Gastroesophageal sphincter (tissue), 4 donors: Measurements from ENCODE around the gene PLPP3. TPM values are rescaled to one million over a fixed set of nuclear protein-coding genes. Genes with fewer than 3 reads are reported as not detected.

ENCODE experiments used
- ATAC-seq: fragments of 150-250 bp; one replicate; pipeline ENCODE4 v1.9.1; 2016; ENCODE audit warnings: mild to moderate bottlenecking, moderate library complexity
- H3K27ac ChIP-seq, 4 donors: fragments of 200-600 bp; sonication (generic) in 3 of 4; 1 replicate in 3 of 4; 2 replicates in 1 of 4; pipeline ENCODE4 v1.5.1; 2016 to 2019
- H3K27me3 ChIP-seq: fragments of 200-600 bp; sonication (generic); one replicate; pipeline ENCODE4 v1.5.1; 2019
- H3K36me3 ChIP-seq, 2 donors: fragments of 200-600 bp; sonication (generic); one replicate each; pipeline ENCODE4 v1.5.1; 2019; ENCODE audit warnings: control low read depth in 1 of 2
- H3K4me1 ChIP-seq, 3 donors: fragments of 200-600 bp; sonication (generic); 1 replicate in 2 of 3; 2 replicates in 1 of 3; pipeline ENCODE4 v1.5.1; 2016 to 2019; ENCODE audit warnings: control low read depth in 2 of 3
- H3K4me3 ChIP-seq, 2 donors: fragments of 200-600 bp; sonication (generic); one replicate each; pipeline ENCODE4 v1.5.1; 2019; ENCODE audit warnings: mild to moderate bottlenecking in 1 of 2, moderate library complexity in 1 of 2
- H3K9me3 ChIP-seq, 3 donors: fragments of 200-600 bp; sonication (generic); one replicate each; pipeline ENCODE4 v1.5.1; 2017 to 2019; ENCODE audit warnings: control low read depth in 2 of 3
- EP300 ChIP-seq: sonication (generic); formaldehyde crosslinking; IDR thresholded peaks from one replicate; pipeline ENCODE4 v1.6.1; 2017; ENCODE audit warnings: antibody characterized with exemption, mild to moderate bottlenecking
- POLR2A ChIP-seq, 2 donors: fragments of 450-650 bp; IDR thresholded peaks; one replicate each; pipeline ENCODE4 v1.6.1; 2017; ENCODE audit warnings: antibody characterized with exemption in 2 of 2, mild to moderate bottlenecking in 2 of 2, moderate library complexity in 1 of 2
- POLR2AphosphoS5 ChIP-seq: sonication (generic); formaldehyde crosslinking; IDR thresholded peaks from one replicate; pipeline ENCODE4 v1.6.1; 2017; ENCODE audit warnings: antibody characterized with exemption
- whole genome bisulfite sequencing, 2 donors: methylation state at CpG; one replicate each; pipeline ENCODE4 v1.1.5; 2018; ENCODE audit warnings: low coverage in 1 of 2; 5-methylcytosine and 5-hydroxymethylcytosine counted together
- total RNA-seq, 4 donors: library from RNA; depleted of rRNA; stranded (reverse); fragments of >200 nt; gene quantifications; one replicate each; pipeline ENCODE4 v1.1.0, GENCODE V29; 2016
- TF ChIP-seq, protein P1 (sequence below), 4 experiments: fragments of 200-600 bp in 2 of 4; fragments of 450-650 bp in 2 of 4; sonication (generic) in 1 of 4; IDR thresholded peaks; one replicate each; pipeline ENCODE4 v1.5.1; 2017 to 2019; ENCODE audit warnings: antibody characterized with exemption in 4 of 4, mild to moderate bottlenecking in 2 of 4, moderate library complexity in 2 of 4

PLPP3 gene
- total RNA-seq, 4 donors from 2014 or later: 127 to 219 (median 164) TPM

DNA sequence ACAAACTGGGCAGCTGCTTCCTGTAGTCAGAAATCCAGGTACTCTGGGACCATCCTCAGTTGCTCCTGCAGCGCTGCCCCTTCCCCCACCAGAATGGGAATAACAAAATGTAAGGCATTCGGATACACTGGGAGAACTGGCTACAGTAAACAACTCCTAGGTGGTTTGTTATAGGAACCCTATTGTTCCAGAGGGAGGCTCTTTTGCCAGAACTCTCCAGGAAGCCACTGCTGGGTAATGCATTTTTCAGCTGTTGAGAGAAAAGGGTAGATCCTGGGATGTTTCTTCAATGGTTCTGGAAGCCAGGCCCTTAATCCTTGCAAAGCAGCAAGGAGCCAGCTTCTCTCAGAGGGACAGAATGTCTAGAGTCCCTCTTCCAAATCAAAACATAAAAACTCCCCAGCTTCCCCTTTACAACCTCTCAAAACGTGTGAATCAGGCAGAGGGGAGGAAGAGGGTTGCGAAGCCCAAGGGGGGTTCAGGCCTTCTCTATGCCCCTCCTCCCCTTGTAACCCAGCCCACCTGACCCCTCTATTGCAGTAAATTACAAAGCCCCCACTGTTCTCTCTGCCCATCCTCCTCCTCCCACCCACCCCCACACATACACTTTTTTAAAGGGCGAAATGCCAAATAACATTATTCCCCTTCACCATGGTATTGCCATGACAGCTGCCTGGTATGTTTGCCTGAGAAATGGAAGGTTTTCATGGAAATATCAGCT, 29.1 kb downstream of the PLPP3 start:
- H3K27ac ChIP-seq: peak overlapping the region in 1 of 4 donors; percentile 2
- no peak for ATAC-seq
- H3K9me3 ChIP-seq: no peaks in the 10 kb centered on the region
- no peak for TF ChIP-seq EP300
- WGBS, 2 donors: 40 to 74% methylated on average over 4 of the region's 5 CpGs
- peaks cover 5 to 95% (median 25%) of the 10 kb centered on the region in 3 donors for H3K4me1 ChIP-seq
- H3K4me3 ChIP-seq: no peak overlapping the region
- no peaks in the 10 kb centered on the region for H3K36me3 ChIP-seq
- no peaks in the 10 kb centered on the region for H3K27me3 ChIP-seq

DNA sequence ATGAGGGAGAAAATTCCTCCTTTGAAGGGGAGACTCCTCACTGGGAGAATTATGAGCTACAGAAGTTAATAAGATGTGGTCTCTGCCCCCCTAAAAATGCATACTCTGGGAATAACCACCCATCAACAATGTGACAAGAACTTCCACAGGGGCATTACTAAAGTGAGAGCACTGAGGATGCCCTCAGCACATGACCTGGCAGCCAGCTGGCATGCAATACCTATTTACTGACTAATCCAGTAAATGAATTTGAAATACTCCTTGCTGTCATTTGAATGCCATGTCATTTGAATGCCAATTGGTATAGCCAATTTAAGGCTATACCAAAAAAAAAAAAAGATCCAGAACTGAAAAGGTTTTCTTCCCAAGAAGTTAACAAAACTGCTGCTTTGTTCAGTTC, 30.8 kb downstream of the PLPP3 start:
- H3K4me1 ChIP-seq: peaks cover 5 to 98% (median 24%) of the 10 kb centered on the region in 3 donors
- no peak overlapping the region for H3K27ac ChIP-seq
- ATAC-seq: no peak
- no peaks in the 10 kb centered on the region for H3K9me3 ChIP-seq
- TF ChIP-seq EP300 (no peak), POLR2AphosphoS5 (no peak), POLR2A (IDR thresholded peaks at IDR 0.05) (no peak)
- TF ChIP-seq, protein P1, sequence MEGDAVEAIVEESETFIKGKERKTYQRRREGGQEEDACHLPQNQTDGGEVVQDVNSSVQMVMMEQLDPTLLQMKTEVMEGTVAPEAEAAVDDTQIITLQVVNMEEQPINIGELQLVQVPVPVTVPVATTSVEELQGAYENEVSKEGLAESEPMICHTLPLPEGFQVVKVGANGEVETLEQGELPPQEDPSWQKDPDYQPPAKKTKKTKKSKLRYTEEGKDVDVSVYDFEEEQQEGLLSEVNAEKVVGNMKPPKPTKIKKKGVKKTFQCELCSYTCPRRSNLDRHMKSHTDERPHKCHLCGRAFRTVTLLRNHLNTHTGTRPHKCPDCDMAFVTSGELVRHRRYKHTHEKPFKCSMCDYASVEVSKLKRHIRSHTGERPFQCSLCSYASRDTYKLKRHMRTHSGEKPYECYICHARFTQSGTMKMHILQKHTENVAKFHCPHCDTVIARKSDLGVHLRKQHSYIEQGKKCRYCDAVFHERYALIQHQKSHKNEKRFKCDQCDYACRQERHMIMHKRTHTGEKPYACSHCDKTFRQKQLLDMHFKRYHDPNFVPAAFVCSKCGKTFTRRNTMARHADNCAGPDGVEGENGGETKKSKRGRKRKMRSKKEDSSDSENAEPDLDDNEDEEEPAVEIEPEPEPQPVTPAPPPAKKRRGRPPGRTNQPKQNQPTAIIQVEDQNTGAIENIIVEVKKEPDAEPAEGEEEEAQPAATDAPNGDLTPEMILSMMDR (IDR thresholded peaks at IDR 0.05): no peak
- H3K4me3 ChIP-seq: no peak overlapping the region
- no peaks in the 10 kb centered on the region for H3K27me3 ChIP-seq
- H3K36me3 ChIP-seq: no peaks in the 10 kb centered on the region

- H3K27me3 ChIP-seq: no peaks in the 10 kb centered on the region
- no peak overlapping the region for H3K4me3 ChIP-seq
- no peak for ATAC-seq
- peaks cover 5 to 97% (median 18%) of the 10 kb centered on the region in 3 donors for H3K4me1 ChIP-seq
- no peaks in the 10 kb centered on the region for H3K9me3 ChIP-seq
- TF ChIP-seq EP300: no peak
- no peak for TF ChIP-seq POLR2AphosphoS5
- TF ChIP-seq, protein P1 (IDR thresholded peaks at IDR 0.05): no peak
- TF ChIP-seq POLR2A (IDR thresholded peaks at IDR 0.05): no peak
- H3K36me3 ChIP-seq: no peaks in the 10 kb centered on the region
- no peak overlapping the region for H3K27ac ChIP-seq
- 53% methylated on average over 2 of the region's 2 CpGs; no CpG with 5 or more reads in 1 of the 2 donors for WGBS, 2 donors
Observed at GRCh38 chr1:56547977-56548376, 31.4 kb downstream of the PLPP3 start.

GRCh38 chr1:56547473-56547872, 31.9 kb downstream of the PLPP3 start:
- Histone ChIP-seq H3K4me3 (no peak overlapping the region), H3K36me3 (no peaks in the 10 kb centered on the region), H3K9me3 (no peaks in the 10 kb centered on the region), H3K4me1 (peaks cover 5 to 97% (median 15%) of the 10 kb centered on the region in 3 donors), H3K27me3 (no peaks in the 10 kb centered on the region), H3K27ac (no peak overlapping the region)
- ATAC-seq: no peak
- 83 to 86% methylated on average over 1 of the region's 1 CpG for whole genome bisulfite sequencing, 2 donors
- TF ChIP-seq POLR2A (IDR thresholded peaks at IDR 0.05) (no peak), POLR2AphosphoS5 (no peak), EP300 (no peak)
- TF ChIP-seq, protein P1 (IDR thresholded peaks at IDR 0.05): no peak

GRCh38 chr1:56545711-56546110, 33.7 kb downstream of the PLPP3 start:
- peaks cover 5 to 97% (median 12%) of the 10 kb centered on the region in 3 donors for H3K4me1 ChIP-seq
- H3K27ac ChIP-seq: no peak overlapping the region
- H3K4me3 ChIP-seq: no peak overlapping the region
- TF ChIP-seq POLR2A (IDR thresholded peaks at IDR 0.05) (no peak), POLR2AphosphoS5 (no peak), EP300 (no peak)
- no peak for ATAC-seq
- H3K27me3 ChIP-seq: no peaks in the 10 kb centered on the region
- H3K36me3 ChIP-seq: no peaks in the 10 kb centered on the region
- 68 to 87% methylated on average over 6 to 8 of the region's 8 CpGs for WGBS, 2 donors
- no peaks in the 10 kb centered on the region for H3K9me3 ChIP-seq
